GM23338 (cell line): ENCODE results near the gene DGKB. TPM values are rescaled to one million over a fixed set of nuclear protein-coding genes. Genes with fewer than 3 reads are reported as not detected.

Experiments
- ATAC-seq: fragments of 200-7000 bp; cut with Tn5 transposase; 3 replicates; pipeline ENCODE4 v1.9.1; 2020
- DNase-seq: peaks from one replicate; pipeline ENCODE4 v3.0.0-alpha.2; 2015; ENCODE audit warnings: low spot score
- H2AFZ ChIP-seq: fragments of 200-600 bp; sonication (generic); 2 replicates; pipeline ENCODE4 v1.8.0; 2016; ENCODE audit warnings: antibody characterized with exemption, mild to moderate bottlenecking, moderate library complexity
- H3F3A ChIP-seq: fragments of 200-600 bp; sonication (generic); replicated peaks from 2 replicates; pipeline ENCODE4 v1.8.0; 2017; ENCODE audit warnings: antibody characterized with exemption, mixed run types, low read depth
- H3K27ac ChIP-seq: fragments of 200-600 bp; sonication (generic); 2 replicates; pipeline ENCODE4 v1.6.1; 2016; ENCODE audit warnings: low read depth
- H3K27me3 ChIP-seq: fragments of 200-600 bp; sonication (generic); 2 replicates; pipeline ENCODE4 v1.8.0; 2016; ENCODE audit warnings: mild to moderate bottlenecking, mixed run types, moderate library complexity; ENCODE audit not compliant: insufficient read depth
- H3K36me3 ChIP-seq: fragments of 200-600 bp; sonication (generic); 2 replicates; pipeline ENCODE4 v1.8.0; 2016; ENCODE audit warnings: mild to moderate bottlenecking; ENCODE audit not compliant: insufficient read depth
- H3K4me1 ChIP-seq: fragments of 200-600 bp; sonication (generic); 2 replicates; pipeline ENCODE4 v1.8.0; 2016; ENCODE audit warnings: mild to moderate bottlenecking, moderate library complexity; ENCODE audit not compliant: insufficient read depth
- H3K4me2 ChIP-seq: fragments of 200-600 bp; sonication (generic); 2 replicates; pipeline ENCODE4 v1.7.1; 2017; ENCODE audit warnings: mixed run types
- H3K4me3 ChIP-seq: fragments of 200-600 bp; sonication (generic); 2 replicates; pipeline ENCODE4 v1.6.1; 2016; ENCODE audit warnings: mixed run types
- H3K79me2 ChIP-seq: fragments of 200-600 bp; sonication (generic); replicated peaks from 2 replicates; pipeline ENCODE4 v1.8.0; 2017; ENCODE audit warnings: mild to moderate bottlenecking; ENCODE audit not compliant: insufficient read depth
- H3K9me2 ChIP-seq: fragments of 200-600 bp; sonication (generic); 2 replicates; pipeline ENCODE4 v1.8.0; 2017; ENCODE audit not compliant: insufficient read depth
- H4K20me1 ChIP-seq: fragments of 200-600 bp; sonication (generic); replicated peaks from 2 replicates; pipeline ENCODE4 v1.8.0; 2017; ENCODE audit warnings: mild to moderate bottlenecking; ENCODE audit not compliant: insufficient read depth
- H3K27ac Mint-ChIP-seq: 2 replicates; pipeline ENCODE4 v1.8.0; 2020; ENCODE audit warnings: inconsistent platforms, mild to moderate bottlenecking, moderate library complexity, mixed read lengths
- H3K27me3 Mint-ChIP-seq: 3 replicates; pipeline ENCODE4 v1.8.0; 2022; ENCODE audit warnings: low read depth, mild to moderate bottlenecking, moderate library complexity, mixed read lengths, inconsistent platforms; ENCODE audit not compliant: insufficient read depth, poor library complexity
- H3K36me3 Mint-ChIP-seq: 3 replicates; pipeline ENCODE4 v1.8.0; 2021; ENCODE audit warnings: low read depth, mild to moderate bottlenecking, inconsistent platforms, moderate library complexity, mixed read lengths
- H3K4me1 Mint-ChIP-seq: 3 replicates; pipeline ENCODE4 v1.8.0; 2020; ENCODE audit warnings: mild to moderate bottlenecking, inconsistent platforms, mixed read lengths
- H3K4me3 Mint-ChIP-seq: 3 replicates; pipeline ENCODE4 v1.8.0; 2021; ENCODE audit warnings: moderate library complexity, mild to moderate bottlenecking, inconsistent platforms, mixed read lengths
- H3K9me3 Mint-ChIP-seq: 3 replicates; pipeline ENCODE4 v1.8.0; 2020; ENCODE audit warnings: moderate library complexity, mild to moderate bottlenecking, inconsistent platforms, mixed read lengths
- CREB1 ChIP-seq: fragments of 250-450 bp; sonication (Bioruptor Pico); IDR thresholded peaks from 2 replicates; pipeline ENCODE4 v1.5.0; 2020; ENCODE audit warnings: low read depth, mild to moderate bottlenecking, moderate library complexity
- CTCF ChIP-seq, 2 experiments: fragments of 200-600 bp in 1 of 2; sonication (generic) in 1 of 2; conservative IDR thresholded peaks; 2 replicates each; pipeline versions ENCODE4 v1.5.1 to v1.6.1; 2016 to 2017; ENCODE audit warnings: antibody characterized with exemption in 2 of 2, low read depth in 2 of 2, mild to moderate bottlenecking in 2 of 2, moderate library complexity in 1 of 2
- EZH2 ChIP-seq: fragments of 200-600 bp; sonication (generic); IDR thresholded peaks from one replicate; pipeline ENCODE4 v1.8.0; 2017; ENCODE audit warnings: antibody characterized with exemption, mild to moderate bottlenecking, low read depth; ENCODE audit not compliant: unreplicated experiment
- EZH2phosphoT487 ChIP-seq: fragments of 200-600 bp; sonication (generic); IDR thresholded peaks from one replicate; pipeline ENCODE4 v1.8.1; 2018; ENCODE audit warnings: antibody characterized with exemption; ENCODE audit not compliant: unreplicated experiment
- JUNB ChIP-seq: IDR thresholded peaks from one replicate; pipeline ENCODE4 v1.6.1; 2016; ENCODE audit warnings: antibody characterized with exemption; ENCODE audit not compliant: unreplicated experiment
- NANOG ChIP-seq: IDR thresholded peaks from 2 replicates; pipeline ENCODE4 v1.6.1; 2016; ENCODE audit warnings: antibody characterized with exemption, borderline replicate concordance
- POLR2AphosphoS5 ChIP-seq: IDR thresholded peaks from 2 replicates; pipeline ENCODE4 v1.6.1; 2016; ENCODE audit warnings: antibody characterized with exemption, low read depth
- REST ChIP-seq: IDR thresholded peaks from one replicate; pipeline ENCODE4 v1.6.1; 2018; ENCODE audit warnings: antibody characterized with exemption; ENCODE audit not compliant: unreplicated experiment
- STAT1 ChIP-seq: IDR thresholded peaks from one replicate; pipeline ENCODE4 v1.6.1; 2016; ENCODE audit warnings: antibody characterized with exemption; ENCODE audit not compliant: unreplicated experiment
- ZNF114 ChIP-seq: fragments of 250-450 bp; sonication (Bioruptor Pico); IDR thresholded peaks from 2 replicates; pipeline ENCODE4 v1.5.0; 2020; ENCODE audit warnings: mild to moderate bottlenecking, moderate library complexity
- ZNF331 ChIP-seq: fragments of 250-450 bp; sonication (Bioruptor Pico); IDR thresholded peaks from 2 replicates; pipeline ENCODE4 v1.5.0; 2020; ENCODE audit warnings: low read depth, mild to moderate bottlenecking, moderate library complexity
- ZNF462 ChIP-seq: fragments of 250-450 bp; sonication (Bioruptor Pico); IDR thresholded peaks from 2 replicates; pipeline ENCODE4 v1.5.0; 2020; ENCODE audit warnings: mild to moderate bottlenecking, moderate library complexity
- polyA plus RNA-seq: library from polyadenylated mRNA; unstranded; fragments of >200 nt; fragmentation: Nextera tagmentation; extraction: Ambion mirVana; gene quantifications from 2 replicates; pipeline ENCODE4 v1.2.1, GENCODE V29; 2016
- total RNA-seq: library from RNA; depleted of rRNA; stranded (reverse); fragments of >200 nt; shearing (Covaris generic); gene quantifications from 2 replicates; pipeline ENCODE4 v1.2.3, GENCODE V29; 2014

DGKB gene
- total and polyA plus RNA-seq, 2 experiments from 2014 or later: 4.8 to 11.5 TPM

DNA sequence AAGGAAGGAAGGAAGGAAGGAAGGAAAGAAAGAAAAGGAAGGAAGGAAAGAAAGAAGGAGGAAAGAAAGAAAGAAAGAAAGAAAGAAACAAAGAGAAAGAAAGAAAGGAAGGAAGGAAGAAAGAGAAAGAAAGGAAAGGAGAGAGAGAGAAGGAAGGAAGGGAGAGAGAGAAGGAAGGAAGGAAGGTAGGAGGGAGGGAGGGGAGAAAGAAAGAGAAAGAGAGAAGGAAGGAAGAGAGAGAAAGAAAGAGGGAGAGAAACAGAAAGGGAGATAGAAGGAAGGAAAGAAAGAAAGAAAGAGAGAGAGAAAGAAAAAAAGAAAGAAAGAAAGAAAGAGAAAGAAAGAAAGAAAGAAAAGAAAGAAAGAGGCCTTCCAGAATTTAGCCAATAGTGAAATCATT lies 204.9 kb downstream of the DGKB start:
- Mint-ChIP-seq H3K9me3 (no peaks in the 10 kb centered on the region), H3K4me3 (no peak overlapping the region), H3K27ac (no peak overlapping the region), H3K36me3 (peaks cover 5% of the 10 kb centered on the region; the same call in 2 of the 3 replicates), H3K4me1 (no peaks in the 10 kb centered on the region), H3K27me3 (peaks cover 2% of the 10 kb centered on the region)
- no peak overlapping the region for H3K27ac ChIP-seq
- H3K9me2 ChIP-seq: no peaks in the 10 kb centered on the region
- no peak overlapping the region for H3K4me3 ChIP-seq
- H3F3A ChIP-seq: no peaks in the 10 kb centered on the region
- no peak overlapping the region for H3K4me2 ChIP-seq
- H3K36me3 ChIP-seq: no peaks in the 10 kb centered on the region
- no peaks in the 10 kb centered on the region for H3K27me3 ChIP-seq
- H3K79me2 ChIP-seq: no peaks in the 10 kb centered on the region
- TF ChIP-seq EZH2phosphoT487: no peak
- TF ChIP-seq NANOG: no peak
- TF ChIP-seq ZNF114 (CRISPR knock-in tag): no peak
- TF ChIP-seq JUNB: no peak
- no peak for TF ChIP-seq STAT1
- TF ChIP-seq EZH2: no peak
- no peak for TF ChIP-seq CREB1 (CRISPR knock-in tag)
- no peak for TF ChIP-seq POLR2AphosphoS5
- no peak for TF ChIP-seq CTCF (conservative IDR thresholded peaks at IDR 0.05; ENCODE audit: low read depth in 2 of 2)
- TF ChIP-seq ZNF462 (CRISPR knock-in tag): no peak
- TF ChIP-seq REST: no peak
- TF ChIP-seq ZNF331 (CRISPR knock-in tag): no peak
- no peak for DNase-seq
- no peaks in the 10 kb centered on the region for H4K20me1 ChIP-seq
- H3K4me1 ChIP-seq: no peaks in the 10 kb centered on the region
- H2AFZ ChIP-seq: no peak overlapping the region
- no peak for ATAC-seq
